ENCODE results near the gene EPB41L2. TPM values are rescaled to one million over a fixed set of nuclear protein-coding genes. Genes with fewer than 3 reads are reported as not detected.

EPB41L2 gene
- total RNA-seq, 1 experiment from 2014 or later, result 74.8 TPM

GRCh38 chr6:130889423-130889822 lies 173.6 kb downstream of the EPB41L2 start:
- Histone ChIP-seq H4K20me1 (ENCODE audit: insufficient read depth) (no peaks in the 10 kb centered on the region), H3K4me1 (ENCODE audit: control insufficient read depth in 1 of 2, insufficient read depth in 2 of 2, low read length in 2 of 2) (no peaks in the 10 kb centered on the region), H3K27ac (ENCODE audit: low read depth, low read length) (no peak overlapping the region), H3K9me3 (ENCODE audit: control insufficient read depth in 1 of 2, insufficient read depth in 1 of 2, low read depth in 1 of 2, low read length in 2 of 2) (no peaks in the 10 kb centered on the region), H3K9me2 (ENCODE audit: insufficient read depth) (no peaks in the 10 kb centered on the region), H3K79me2 (ENCODE audit: insufficient read depth, low read length) (no peaks in the 10 kb centered on the region), H3K9ac (ENCODE audit: low read length) (no peak overlapping the region), H3K4me3 (replicated peaks in 1 of 2; ENCODE audit: low read depth in 1 of 2, low read length in 2 of 2) (no peak overlapping the region), H3K4me2 (ENCODE audit: low read length) (no peak overlapping the region), H2AFZ (ENCODE audit: low read depth, low read length, poor library complexity, severe bottlenecking) (no peak overlapping the region), H3K27me3 (ENCODE audit: insufficient read depth, low read length) (no peaks in the 10 kb centered on the region), H3K36me3 (ENCODE audit: control insufficient read depth in 1 of 2, insufficient read depth in 2 of 2, low read length in 2 of 2) (peaks cover 0 to 7% of the 10 kb centered on the region in 2 experiments; a peak in 1 of 4 replicates)
- ChIA-PET POLR2A (no interaction called here), RAD21 (ENCODE audit: low non-redundant PET in 1 of 2, low total read pairs in 2 of 2, uncharacterized antibody in 2 of 2, unreplicated experiment in 2 of 2) (no interaction called here), CTCF (interaction anchor here (6.5 kb wide), 1 partner anchor 228 kb away, joined by 123 read pairs; no protein-coding TSS in a partner anchor)
- BruUV-seq (replicated peaks), result no TSS peak
- no peak for ATAC-seq
- no peak for TF ChIP-seq EZH2 (IDR thresholded peaks at IDR 0.05)
- TF ChIP-seq MAX (IDR thresholded peaks at IDR 0.05), result no peak
- no peak for TF ChIP-seq SRF (IDR thresholded peaks at IDR 0.05; ENCODE audit: low read depth)
- no peak for TF ChIP-seq POLR2AphosphoS5 (IDR thresholded peaks at IDR 0.05; ENCODE audit: low read depth, low read length)
- TF ChIP-seq EGR1 (IDR thresholded peaks at IDR 0.05; ENCODE audit: low read depth), result no peak
- TF ChIP-seq, protein P1, sequence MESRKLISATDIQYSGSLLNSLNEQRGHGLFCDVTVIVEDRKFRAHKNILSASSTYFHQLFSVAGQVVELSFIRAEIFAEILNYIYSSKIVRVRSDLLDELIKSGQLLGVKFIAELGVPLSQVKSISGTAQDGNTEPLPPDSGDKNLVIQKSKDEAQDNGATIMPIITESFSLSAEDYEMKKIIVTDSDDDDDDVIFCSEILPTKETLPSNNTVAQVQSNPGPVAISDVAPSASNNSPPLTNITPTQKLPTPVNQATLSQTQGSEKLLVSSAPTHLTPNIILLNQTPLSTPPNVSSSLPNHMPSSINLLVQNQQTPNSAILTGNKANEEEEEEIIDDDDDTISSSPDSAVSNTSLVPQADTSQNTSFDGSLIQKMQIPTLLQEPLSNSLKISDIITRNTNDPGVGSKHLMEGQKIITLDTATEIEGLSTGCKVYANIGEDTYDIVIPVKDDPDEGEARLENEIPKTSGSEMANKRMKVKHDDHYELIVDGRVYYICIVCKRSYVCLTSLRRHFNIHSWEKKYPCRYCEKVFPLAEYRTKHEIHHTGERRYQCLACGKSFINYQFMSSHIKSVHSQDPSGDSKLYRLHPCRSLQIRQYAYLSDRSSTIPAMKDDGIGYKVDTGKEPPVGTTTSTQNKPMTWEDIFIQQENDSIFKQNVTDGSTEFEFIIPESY (IDR thresholded peaks at IDR 0.05; ENCODE audit: extremely low read depth, insufficient replicate concordance, low read length), result no peak
- TF ChIP-seq, protein P2, sequence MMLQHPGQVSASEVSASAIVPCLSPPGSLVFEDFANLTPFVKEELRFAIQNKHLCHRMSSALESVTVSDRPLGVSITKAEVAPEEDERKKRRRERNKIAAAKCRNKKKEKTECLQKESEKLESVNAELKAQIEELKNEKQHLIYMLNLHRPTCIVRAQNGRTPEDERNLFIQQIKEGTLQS (IDR thresholded peaks at IDR 0.05), result no peak
- no peak for TF ChIP-seq ZFX (IDR thresholded peaks at IDR 0.05)
- no peak for TF ChIP-seq SIN3A (IDR thresholded peaks at IDR 0.05; ENCODE audit: low read depth)
- no peak for TF ChIP-seq TCF7L2 (IDR thresholded peaks at IDR 0.05; ENCODE audit: borderline replicate concordance, extremely low read depth, insufficient read depth, insufficient read length)
- TF ChIP-seq YY1 (IDR thresholded peaks at IDR 0.05; ENCODE audit: extremely low read depth, insufficient replicate concordance, low read depth, low read length), result no peak
- no peak for TF ChIP-seq JUND (IDR thresholded peaks at IDR 0.05)
- no peak for TF ChIP-seq RAD21 (IDR thresholded peaks at IDR 0.05; ENCODE audit: low read depth)
- no peak for TF ChIP-seq EZH2phosphoT487 (IDR thresholded peaks at IDR 0.05; ENCODE audit: borderline replicate concordance)
- no peak for TF ChIP-seq ELF1 (IDR thresholded peaks at IDR 0.05; ENCODE audit: borderline replicate concordance, low read depth)
- no peak for DNase-seq (ENCODE audit: low read depth, low spot score)
- intact Hi-C loops (cut with micrococcal nuclease), result loop anchor here (5.0 kb wide), 1 partner anchor 628 kb away; no protein-coding TSS in a partner anchor
